WTC11 (cell line): ENCODE measurements around the gene FEN1.

ENCODE experiments used
- ATF1 ChIP-seq: sonication (generic); formaldehyde crosslinking; IDR thresholded peaks from 2 replicates; pipeline ENCODE4 v1.8.1; 2023; ENCODE audit warnings: mild to moderate bottlenecking, moderate library complexity, missing genetic modification reagents
- ELF4 ChIP-seq: sonication (generic); formaldehyde crosslinking; IDR thresholded peaks from 2 replicates; pipeline ENCODE4 v1.8.1; 2022; ENCODE audit warnings: low read depth, mild to moderate bottlenecking, moderate library complexity, missing genetic modification reagents
- RELA ChIP-seq: sonication (generic); formaldehyde crosslinking; IDR thresholded peaks from 2 replicates; pipeline ENCODE4 v1.8.1; 2022; ENCODE audit warnings: missing genetic modification reagents, mild to moderate bottlenecking, borderline replicate concordance
- SP1 ChIP-seq: sonication (generic); formaldehyde crosslinking; conservative IDR thresholded peaks from 2 replicates; pipeline ENCODE4 v1.8.1; 2022; ENCODE audit warnings: missing genetic modification reagents
- TCF7 ChIP-seq: sonication (generic); formaldehyde crosslinking; IDR thresholded peaks from 2 replicates; pipeline ENCODE4 v1.8.0; 2022; ENCODE audit warnings: mild to moderate bottlenecking, low read depth, missing genetic modification reagents, moderate library complexity
- TEAD4 ChIP-seq: sonication (generic); formaldehyde crosslinking; IDR thresholded peaks from 2 replicates; pipeline ENCODE4 v1.8.0; 2022; ENCODE audit warnings: mild to moderate bottlenecking, missing genetic modification reagents
- TF ChIP-seq, protein P1 (sequence below): fragments of 200-600 bp; IDR thresholded peaks from 2 replicates; pipeline ENCODE4 v1.8.0; 2022; ENCODE audit warnings: antibody characterized with exemption
- TF ChIP-seq, protein P2 (sequence below): fragments of 250-450 bp; sonication (Bioruptor Pico); IDR thresholded peaks from 2 replicates; pipeline ENCODE4 v1.9.0; 2021; ENCODE audit warnings: mild to moderate bottlenecking, borderline replicate concordance

DNA sequence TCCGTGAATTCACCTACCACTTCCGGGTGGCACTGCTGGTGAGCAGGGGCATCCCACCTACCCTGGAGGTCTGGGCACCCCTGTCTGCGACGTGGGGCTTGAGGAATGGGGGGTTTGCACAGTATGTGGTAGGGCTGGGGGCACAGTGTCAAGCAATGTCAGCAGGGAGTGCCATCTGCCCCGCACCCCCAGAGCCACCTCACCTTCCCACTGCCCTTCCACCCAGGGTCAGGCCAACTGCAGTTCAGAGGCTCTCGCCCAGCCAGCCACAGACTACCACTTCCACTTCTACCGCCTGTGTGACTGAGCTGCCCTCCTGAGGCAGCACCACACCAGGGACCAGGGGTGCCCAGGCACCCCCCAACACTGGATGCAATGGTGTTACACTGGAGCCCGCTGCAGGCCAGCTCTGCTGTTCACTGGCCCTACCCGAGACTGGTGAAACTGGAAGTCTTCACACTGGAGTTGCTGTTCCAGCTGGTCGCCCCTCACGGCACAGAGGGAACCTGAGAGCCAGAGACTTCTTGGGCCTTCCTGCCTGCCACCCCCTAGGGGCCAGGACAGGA lies 6.8 kb upstream of the FEN1 start:
- TF ChIP-seq, protein P1, sequence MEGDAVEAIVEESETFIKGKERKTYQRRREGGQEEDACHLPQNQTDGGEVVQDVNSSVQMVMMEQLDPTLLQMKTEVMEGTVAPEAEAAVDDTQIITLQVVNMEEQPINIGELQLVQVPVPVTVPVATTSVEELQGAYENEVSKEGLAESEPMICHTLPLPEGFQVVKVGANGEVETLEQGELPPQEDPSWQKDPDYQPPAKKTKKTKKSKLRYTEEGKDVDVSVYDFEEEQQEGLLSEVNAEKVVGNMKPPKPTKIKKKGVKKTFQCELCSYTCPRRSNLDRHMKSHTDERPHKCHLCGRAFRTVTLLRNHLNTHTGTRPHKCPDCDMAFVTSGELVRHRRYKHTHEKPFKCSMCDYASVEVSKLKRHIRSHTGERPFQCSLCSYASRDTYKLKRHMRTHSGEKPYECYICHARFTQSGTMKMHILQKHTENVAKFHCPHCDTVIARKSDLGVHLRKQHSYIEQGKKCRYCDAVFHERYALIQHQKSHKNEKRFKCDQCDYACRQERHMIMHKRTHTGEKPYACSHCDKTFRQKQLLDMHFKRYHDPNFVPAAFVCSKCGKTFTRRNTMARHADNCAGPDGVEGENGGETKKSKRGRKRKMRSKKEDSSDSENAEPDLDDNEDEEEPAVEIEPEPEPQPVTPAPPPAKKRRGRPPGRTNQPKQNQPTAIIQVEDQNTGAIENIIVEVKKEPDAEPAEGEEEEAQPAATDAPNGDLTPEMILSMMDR, result no peak
- TF ChIP-seq TEAD4 (CRISPR knock-in tag), result no peak
- no peak for TF ChIP-seq TCF7 (CRISPR knock-in tag)
- no peak for TF ChIP-seq ELF4 (CRISPR knock-in tag)
- no peak for TF ChIP-seq ATF1 (CRISPR knock-in tag)
- TF ChIP-seq, protein P2, sequence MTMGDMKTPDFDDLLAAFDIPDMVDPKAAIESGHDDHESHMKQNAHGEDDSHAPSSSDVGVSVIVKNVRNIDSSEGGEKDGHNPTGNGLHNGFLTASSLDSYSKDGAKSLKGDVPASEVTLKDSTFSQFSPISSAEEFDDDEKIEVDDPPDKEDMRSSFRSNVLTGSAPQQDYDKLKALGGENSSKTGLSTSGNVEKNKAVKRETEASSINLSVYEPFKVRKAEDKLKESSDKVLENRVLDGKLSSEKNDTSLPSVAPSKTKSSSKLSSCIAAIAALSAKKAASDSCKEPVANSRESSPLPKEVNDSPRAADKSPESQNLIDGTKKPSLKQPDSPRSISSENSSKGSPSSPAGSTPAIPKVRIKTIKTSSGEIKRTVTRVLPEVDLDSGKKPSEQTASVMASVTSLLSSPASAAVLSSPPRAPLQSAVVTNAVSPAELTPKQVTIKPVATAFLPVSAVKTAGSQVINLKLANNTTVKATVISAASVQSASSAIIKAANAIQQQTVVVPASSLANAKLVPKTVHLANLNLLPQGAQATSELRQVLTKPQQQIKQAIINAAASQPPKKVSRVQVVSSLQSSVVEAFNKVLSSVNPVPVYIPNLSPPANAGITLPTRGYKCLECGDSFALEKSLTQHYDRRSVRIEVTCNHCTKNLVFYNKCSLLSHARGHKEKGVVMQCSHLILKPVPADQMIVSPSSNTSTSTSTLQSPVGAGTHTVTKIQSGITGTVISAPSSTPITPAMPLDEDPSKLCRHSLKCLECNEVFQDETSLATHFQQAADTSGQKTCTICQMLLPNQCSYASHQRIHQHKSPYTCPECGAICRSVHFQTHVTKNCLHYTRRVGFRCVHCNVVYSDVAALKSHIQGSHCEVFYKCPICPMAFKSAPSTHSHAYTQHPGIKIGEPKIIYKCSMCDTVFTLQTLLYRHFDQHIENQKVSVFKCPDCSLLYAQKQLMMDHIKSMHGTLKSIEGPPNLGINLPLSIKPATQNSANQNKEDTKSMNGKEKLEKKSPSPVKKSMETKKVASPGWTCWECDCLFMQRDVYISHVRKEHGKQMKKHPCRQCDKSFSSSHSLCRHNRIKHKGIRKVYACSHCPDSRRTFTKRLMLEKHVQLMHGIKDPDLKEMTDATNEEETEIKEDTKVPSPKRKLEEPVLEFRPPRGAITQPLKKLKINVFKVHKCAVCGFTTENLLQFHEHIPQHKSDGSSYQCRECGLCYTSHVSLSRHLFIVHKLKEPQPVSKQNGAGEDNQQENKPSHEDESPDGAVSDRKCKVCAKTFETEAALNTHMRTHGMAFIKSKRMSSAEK, result no peak
- TF ChIP-seq RELA, result no peak
- TF ChIP-seq SP1, result no peak
